K562 (cell line): ENCODE measurements around the gene ARMC6. TPM values are rescaled to one million over a fixed set of nuclear protein-coding genes. Genes with fewer than 3 reads are reported as not detected.

Experiments
- ARHGAP35 ChIP-seq: fragments of 450-650 bp; IDR thresholded peaks from 2 replicates; pipeline ENCODE4 v1.6.1; 2018; ENCODE audit not compliant: partially characterized antibody
- CEBPG ChIP-seq, 3 experiments: fragments of 200-800 bp in 1 of 3; sonication (Bioruptor generic) in 1 of 3; sonication (generic) in 1 of 3; formaldehyde crosslinking in 1 of 3; IDR thresholded peaks in 2 of 3; conservative IDR thresholded peaks in 1 of 3; 2 replicates each; pipeline versions ENCODE4 v1.6.1 to v1.8.0; 2016 to 2022; ENCODE audit warnings: missing compliant biosample characterization in 2 of 3, missing genetic modification characterization in 2 of 3, mild to moderate bottlenecking in 1 of 3, missing genetic modification reagents in 1 of 3
- DACH1 ChIP-seq: fragments of 450-650 bp; IDR thresholded peaks from 2 replicates; pipeline ENCODE4 v1.6.1; 2018; ENCODE audit not compliant: partially characterized antibody
- E2F6 ChIP-seq, 2 experiments: IDR thresholded peaks; 2 replicates each; pipeline ENCODE4 v1.6.1; 2011; ENCODE audit warnings: borderline replicate concordance in 1 of 2, control low read depth in 1 of 2, low read depth in 1 of 2, low read length in 1 of 2, mild to moderate bottlenecking in 1 of 2, mixed read lengths in 1 of 2, moderate library complexity in 1 of 2; ENCODE audit not compliant: insufficient read depth in 1 of 2, insufficient read length in 1 of 2, poor library complexity in 1 of 2, severe bottlenecking in 1 of 2; ENCODE audit errors: extremely low read depth in 1 of 2
- ESRRA ChIP-seq: fragments of 450-650 bp; IDR thresholded peaks from 2 replicates; pipeline ENCODE4 v1.6.1; 2014; ENCODE audit warnings: low read depth, mild to moderate bottlenecking, moderate library complexity, borderline replicate concordance
- KDM5B ChIP-seq: fragments of 200-600 bp; sonication (generic); IDR thresholded peaks from 2 replicates; pipeline ENCODE4 v1.6.1; 2012; ENCODE audit warnings: low read depth, mild to moderate bottlenecking, moderate library complexity, low read length, control low read depth, inconsistent platforms; ENCODE audit not compliant: insufficient replicate concordance
- MECOM ChIP-seq: fragments of 250-450 bp; sonication (Bioruptor Pico); IDR thresholded peaks from 2 replicates; pipeline ENCODE4 v1.8.0; 2022; ENCODE audit warnings: inconsistent platforms
- OTX1 ChIP-seq: fragments of 450-650 bp; formaldehyde crosslinking; IDR thresholded peaks from 2 replicates; pipeline ENCODE4 v1.4.0; 2022; ENCODE audit warnings: mild to moderate bottlenecking
- SMAD4 ChIP-seq: fragments of 250-450 bp; sonication (Bioruptor Pico); conservative IDR thresholded peaks from 2 replicates; pipeline ENCODE4 v1.8.0; 2021; ENCODE audit warnings: inconsistent platforms, mild to moderate bottlenecking, moderate library complexity
- TCF3 ChIP-seq: sonication (generic); formaldehyde crosslinking; IDR thresholded peaks from 2 replicates; pipeline ENCODE4 v1.4.0; 2020; ENCODE audit warnings: mild to moderate bottlenecking, missing genetic modification reagents
- ZNF133 ChIP-seq: fragments of 250-450 bp; sonication (Bioruptor Pico); IDR thresholded peaks from 2 replicates; pipeline ENCODE4 v1.4.0; 2020; ENCODE audit warnings: mild to moderate bottlenecking
- ZNF24 ChIP-seq: fragments of 450-650 bp; IDR thresholded peaks from 2 replicates; pipeline ENCODE4 v1.6.1; 2016
- ZNF395 ChIP-seq: fragments of 200-800 bp; sonication (Bioruptor generic); IDR thresholded peaks from 2 replicates; pipeline ENCODE4 v1.6.1; 2017; ENCODE audit warnings: missing genetic modification characterization, missing compliant biosample characterization
- ZNF75A ChIP-seq: fragments of 450-650 bp; formaldehyde crosslinking; IDR thresholded peaks from 2 replicates; pipeline ENCODE4 v1.4.0; 2020; ENCODE audit warnings: mild to moderate bottlenecking
- polyA plus RNA-seq, 8 experiments: library from polyadenylated mRNA; depleted of rRNA in 4 of 8; stranded (reverse) in 5 of 8; unstranded in 3 of 8; fragments of >200 nt; fragmentation: Nextera tagmentation in 2 of 8; fragmentation: Illumina TruSeq in 1 of 8; extraction: Ambion mirVana in 2 of 8; extraction: Trizol in 1 of 8; gene quantifications; 2 replicates each; pipeline versions ENCODE4 v1.2.1 to v1.2.3, GENCODE V29; 2011 to 2014; ENCODE audit warnings: inconsistent platforms in 1 of 8, missing spikeins in 1 of 8
- total RNA-seq, 7 experiments: library from RNA; depleted of rRNA in 6 of 7; stranded (reverse); fragments of >200 nt in 6 of 7; fragmentation: Illumina TruSeq in 2 of 7; extraction: Trizol in 2 of 7; gene quantifications; 2 replicates each; pipeline versions ENCODE4 v1.2.1 to v1.2.3, GENCODE V29; 2011 to 2021; ENCODE audit warnings: low replicate concordance in 1 of 7
- TF ChIP-seq, protein P1 (sequence below): fragments of 250-450 bp; sonication (Bioruptor Pico); IDR thresholded peaks from 2 replicates; pipeline ENCODE4 v1.8.0; 2021; ENCODE audit warnings: mild to moderate bottlenecking, moderate library complexity
- TF ChIP-seq, protein P2 (sequence below): fragments of 250-450 bp; sonication (Bioruptor Pico); IDR thresholded peaks from 2 replicates; pipeline ENCODE4 v1.4.0; 2020; ENCODE audit warnings: borderline replicate concordance
- TF ChIP-seq, protein P3 (sequence below): conservative IDR thresholded peaks from 2 replicates; pipeline ENCODE4 v1.6.1; 2011; ENCODE audit warnings: low read depth, mild to moderate bottlenecking, low read length; ENCODE audit not compliant: control insufficient read depth

ARMC6 gene
- total and polyA plus RNA-seq, 9 of the 15 experiments (the other 6 are each of a cell fraction or from before 2014, with no cell fraction given), result 2.1 to 93.4 (median 63.6) TPM

- TF ChIP-seq, protein P1, sequence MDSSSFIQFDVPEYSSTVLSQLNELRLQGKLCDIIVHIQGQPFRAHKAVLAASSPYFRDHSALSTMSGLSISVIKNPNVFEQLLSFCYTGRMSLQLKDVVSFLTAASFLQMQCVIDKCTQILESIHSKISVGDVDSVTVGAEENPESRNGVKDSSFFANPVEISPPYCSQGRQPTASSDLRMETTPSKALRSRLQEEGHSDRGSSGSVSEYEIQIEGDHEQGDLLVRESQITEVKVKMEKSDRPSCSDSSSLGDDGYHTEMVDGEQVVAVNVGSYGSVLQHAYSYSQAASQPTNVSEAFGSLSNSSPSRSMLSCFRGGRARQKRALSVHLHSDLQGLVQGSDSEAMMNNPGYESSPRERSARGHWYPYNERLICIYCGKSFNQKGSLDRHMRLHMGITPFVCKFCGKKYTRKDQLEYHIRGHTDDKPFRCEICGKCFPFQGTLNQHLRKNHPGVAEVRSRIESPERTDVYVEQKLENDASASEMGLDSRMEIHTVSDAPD (CRISPR knock-in tag), result 0 out of 2 replicates have a peak, but pooled peaks have one; percentile 43
- TF ChIP-seq OTX1 (0 out of 2 replicates have a peak, but pooled peaks have one; percentile 17), ARHGAP35 (peak; percentile 43), ZNF24 (peak; percentile 93), SMAD4 (CRISPR knock-in tag) (peak; percentile 93), MECOM (CRISPR knock-in tag) (no peak), KDM5B (peak; percentile 18), ZNF395 (CRISPR knock-in tag) (peak; percentile 85; the same call in 1 of the 2 replicates), ZNF133 (CRISPR knock-in tag) (peak; percentile 37; the same call in 1 of the 2 replicates), TCF3 (CRISPR knock-in tag) (peak; percentile 54), ZNF75A (CRISPR knock-in tag) (no peak), CEBPG (CRISPR knock-in tag; IDR thresholded peaks at IDR 0.05) (0 out of 2 replicates have a peak, but pooled peaks have one; percentile 34), CEBPG (tag; conservative IDR thresholded peaks at IDR 0.05 in 1 of 2, IDR thresholded peaks at IDR 0.05 in 1 of 2) (no peak), E2F6 (IDR thresholded peaks at IDR 0.05; ENCODE audit: borderline replicate concordance in 1 of 2, extremely low read depth in 1 of 2, insufficient read depth in 1 of 2, insufficient read length in 1 of 2, low read depth in 1 of 2, low read length in 1 of 2, poor library complexity in 1 of 2, severe bottlenecking in 1 of 2) (peak in 1 of 2 experiments; percentile 57), DACH1 (peak; percentile 44), ESRRA (peak; percentile 95)
- TF ChIP-seq, protein P2, sequence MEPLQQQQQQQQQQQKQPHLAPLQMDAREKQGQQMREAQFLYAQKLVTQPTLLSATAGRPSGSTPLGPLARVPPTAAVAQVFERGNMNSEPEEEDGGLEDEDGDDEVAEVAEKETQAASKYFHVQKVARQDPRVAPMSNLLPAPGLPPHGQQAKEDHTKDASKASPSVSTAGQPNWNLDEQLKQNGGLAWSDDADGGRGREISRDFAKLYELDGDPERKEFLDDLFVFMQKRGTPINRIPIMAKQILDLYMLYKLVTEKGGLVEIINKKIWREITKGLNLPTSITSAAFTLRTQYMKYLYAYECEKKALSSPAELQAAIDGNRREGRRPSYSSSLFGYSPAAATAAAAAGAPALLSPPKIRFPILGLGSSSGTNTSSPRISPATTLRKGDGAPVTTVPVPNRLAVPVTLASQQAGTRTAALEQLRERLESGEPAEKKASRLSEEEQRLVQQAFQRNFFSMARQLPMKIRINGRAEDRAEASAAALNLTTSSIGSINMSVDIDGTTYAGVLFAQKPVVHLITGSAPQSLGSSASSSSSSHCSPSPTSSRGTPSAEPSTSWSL, result 0 out of 2 replicates have a peak, but pooled peaks have one; percentile 61
- TF ChIP-seq, protein P3, sequence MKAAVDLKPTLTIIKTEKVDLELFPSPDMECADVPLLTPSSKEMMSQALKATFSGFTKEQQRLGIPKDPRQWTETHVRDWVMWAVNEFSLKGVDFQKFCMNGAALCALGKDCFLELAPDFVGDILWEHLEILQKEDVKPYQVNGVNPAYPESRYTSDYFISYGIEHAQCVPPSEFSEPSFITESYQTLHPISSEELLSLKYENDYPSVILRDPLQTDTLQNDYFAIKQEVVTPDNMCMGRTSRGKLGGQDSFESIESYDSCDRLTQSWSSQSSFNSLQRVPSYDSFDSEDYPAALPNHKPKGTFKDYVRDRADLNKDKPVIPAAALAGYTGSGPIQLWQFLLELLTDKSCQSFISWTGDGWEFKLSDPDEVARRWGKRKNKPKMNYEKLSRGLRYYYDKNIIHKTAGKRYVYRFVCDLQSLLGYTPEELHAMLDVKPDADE, result 0 out of 2 replicates have a peak, but pooled peaks have one; percentile 28
Observed at GRCh38 chr19:19059018-19059836, 25.8 kb downstream of the ARMC6 start (continued).
